ENCODE measurements around the gene CAMSAP2.

Gene CAMSAP2

GRCh38 chr1:200774735-200775444, 36.2 kb downstream of the CAMSAP2 start:
- no peak overlapping the region for H3K27ac ChIP-seq (ENCODE audit: low read depth, low read length, poor library complexity, severe bottlenecking)
- H3F3A ChIP-seq (ENCODE audit: insufficient read depth, low read length), result no peaks in the 10 kb centered on the region
- no peak overlapping the region for H3K4me2 ChIP-seq (ENCODE audit: low read length)
- H3K9me3 ChIP-seq (ENCODE audit: low read length), result no peaks in the 10 kb centered on the region
- H3K36me3 ChIP-seq (ENCODE audit: insufficient read depth, low read length), result no peaks in the 10 kb centered on the region
- H3K4me1 ChIP-seq (ENCODE audit: insufficient read depth, low read length, severe bottlenecking), result no peaks in the 10 kb centered on the region
- no peaks in the 10 kb centered on the region for H3K27me3 ChIP-seq (ENCODE audit: insufficient read depth, low read length)
- no peaks in the 10 kb centered on the region for H4K20me1 ChIP-seq (ENCODE audit: insufficient read depth, low read length)
- H3K4me3 ChIP-seq (ENCODE audit: low read depth, low read length, poor library complexity, severe bottlenecking), result no peak overlapping the region
- no peaks in the 10 kb centered on the region for H3K9me2 ChIP-seq (ENCODE audit: low read depth, low read length)
- H3K79me2 ChIP-seq (ENCODE audit: insufficient read depth, low read length), result no peaks in the 10 kb centered on the region
- no peak overlapping the region for H3K9ac ChIP-seq (ENCODE audit: low read length)
- TF ChIP-seq CTCF (IDR thresholded peaks at IDR 0.05; ENCODE audit: low read length) (no peak), EZH2 (IDR thresholded peaks at IDR 0.05; ENCODE audit: borderline replicate concordance, low read length) (no peak)
- H2AFZ ChIP-seq (ENCODE audit: low read length), result no peak overlapping the region

DNA sequence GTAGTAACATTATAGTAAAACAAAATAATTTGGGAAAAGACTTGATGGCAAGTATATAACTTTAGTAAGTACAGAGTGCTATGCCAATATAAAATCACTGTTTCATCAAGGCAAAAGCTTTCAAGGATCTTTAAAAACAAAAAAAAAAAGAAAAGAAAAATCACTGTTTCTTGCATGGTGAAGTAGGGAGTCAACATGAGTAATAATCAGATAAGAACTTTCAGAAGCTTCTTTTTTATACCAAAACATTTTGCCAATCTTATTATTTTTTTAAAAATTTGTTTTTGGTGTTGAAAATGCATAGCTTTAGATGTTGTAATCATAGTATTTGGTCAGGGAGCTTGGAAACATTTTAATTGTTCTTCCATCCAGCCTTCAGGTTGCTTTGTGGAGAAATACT, 37.2 kb downstream of the CAMSAP2 start:
- H3K27ac ChIP-seq (ENCODE audit: low read depth, low read length, poor library complexity, severe bottlenecking), result no peak overlapping the region
- H3F3A ChIP-seq (ENCODE audit: insufficient read depth, low read length), result no peaks in the 10 kb centered on the region
- TF ChIP-seq EZH2 (IDR thresholded peaks at IDR 0.05; ENCODE audit: borderline replicate concordance, low read length) (no peak), CTCF (IDR thresholded peaks at IDR 0.05; ENCODE audit: low read length) (no peak)
- H3K4me1 ChIP-seq (ENCODE audit: insufficient read depth, low read length, severe bottlenecking), result no peaks in the 10 kb centered on the region
- H3K4me3 ChIP-seq (ENCODE audit: low read depth, low read length, poor library complexity, severe bottlenecking), result no peak overlapping the region
- H2AFZ ChIP-seq (ENCODE audit: low read length), result no peak overlapping the region
- no peaks in the 10 kb centered on the region for H3K9me2 ChIP-seq (ENCODE audit: low read depth, low read length)
- H3K27me3 ChIP-seq (ENCODE audit: insufficient read depth, low read length), result no peaks in the 10 kb centered on the region
- no peaks in the 10 kb centered on the region for H3K36me3 ChIP-seq (ENCODE audit: insufficient read depth, low read length)
- H3K79me2 ChIP-seq (ENCODE audit: insufficient read depth, low read length), result no peaks in the 10 kb centered on the region
- no peak overlapping the region for H3K4me2 ChIP-seq (ENCODE audit: low read length)
- no peaks in the 10 kb centered on the region for H4K20me1 ChIP-seq (ENCODE audit: insufficient read depth, low read length)
- no peak overlapping the region for H3K9ac ChIP-seq (ENCODE audit: low read length)
- no peaks in the 10 kb centered on the region for H3K9me3 ChIP-seq (ENCODE audit: low read length)

GRCh38 chr1:200776949-200777348, 38.3 kb downstream of the CAMSAP2 start:
- H3K79me2 ChIP-seq (ENCODE audit: insufficient read depth, low read length), result no peaks in the 10 kb centered on the region
- H3K4me2 ChIP-seq (ENCODE audit: low read length), result no peak overlapping the region
- H2AFZ ChIP-seq (ENCODE audit: low read length), result no peak overlapping the region

More at GRCh38 chr1:200776949-200777348, 38.3 kb downstream of the CAMSAP2 start:
- no peaks in the 10 kb centered on the region for H3K9me2 ChIP-seq (ENCODE audit: low read depth, low read length)
- H3K4me1 ChIP-seq (ENCODE audit: insufficient read depth, low read length, severe bottlenecking), result no peaks in the 10 kb centered on the region
- no peak overlapping the region for H3K27ac ChIP-seq (ENCODE audit: low read depth, low read length, poor library complexity, severe bottlenecking)
- no peak overlapping the region for H3K4me3 ChIP-seq (ENCODE audit: low read depth, low read length, poor library complexity, severe bottlenecking)
- no peak for TF ChIP-seq EZH2 (IDR thresholded peaks at IDR 0.05; ENCODE audit: borderline replicate concordance, low read length)
- no peak for TF ChIP-seq CTCF (IDR thresholded peaks at IDR 0.05; ENCODE audit: low read length)
- H3F3A ChIP-seq (ENCODE audit: insufficient read depth, low read length), result no peaks in the 10 kb centered on the region
- no peaks in the 10 kb centered on the region for H4K20me1 ChIP-seq (ENCODE audit: insufficient read depth, low read length)
- no peaks in the 10 kb centered on the region for H3K9me3 ChIP-seq (ENCODE audit: low read length)
- no peaks in the 10 kb centered on the region for H3K36me3 ChIP-seq (ENCODE audit: insufficient read depth, low read length)
- no peak overlapping the region for H3K9ac ChIP-seq (ENCODE audit: low read length)
- no peaks in the 10 kb centered on the region for H3K27me3 ChIP-seq (ENCODE audit: insufficient read depth, low read length)
